Smooth muscle cell of the umbilical artery (primary cell): ENCODE measurements around the gene ZMPSTE24. TPM values are rescaled to one million over a fixed set of nuclear protein-coding genes. Genes with fewer than 3 reads are reported as not detected.

Source experiments
- total RNA-seq: library from RNA; depleted of rRNA; stranded (reverse); fragments of >200 nt; gene quantifications from 2 replicates; pipeline ENCODE4 v1.2.3, GENCODE V29; 2014

Gene ZMPSTE24
- 58.8 and 76.5 TPM in 2 replicates for total RNA-seq

GRCh38 chr1:40257688-40258444, at the start of gene ZMPSTE24:
TSS of gene ZMPSTE24 (plus strand) at chr1:40258236. CDS start at chr1:40258272, 36 bp downstream.

DNA sequence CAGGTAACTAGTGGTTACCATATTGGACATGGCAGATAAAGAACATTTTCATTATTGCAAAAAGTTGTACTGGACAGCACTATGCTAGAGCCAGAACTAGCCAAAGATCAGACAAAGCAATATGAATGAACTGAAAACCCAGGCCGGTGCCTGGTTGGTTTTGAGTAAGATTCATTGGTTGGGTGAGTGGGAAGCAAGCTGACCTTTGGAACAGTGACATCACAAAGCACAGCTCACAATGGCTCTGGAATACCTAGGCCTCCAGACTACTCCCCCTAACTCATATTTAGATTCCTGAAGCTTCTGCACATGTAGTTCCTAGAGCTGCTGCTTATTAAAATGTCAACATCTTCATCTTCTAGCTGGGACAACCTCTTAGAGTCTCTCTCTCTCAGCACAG, 10.4 kb upstream of the ZMPSTE24 start, which contains the start of gene TMCO2:
Gene TMCO2 (plus strand): TSS at position 283 of the 400 bp plus-strand sequence. CDS start 57 bp downstream, at position 340.

DNA sequence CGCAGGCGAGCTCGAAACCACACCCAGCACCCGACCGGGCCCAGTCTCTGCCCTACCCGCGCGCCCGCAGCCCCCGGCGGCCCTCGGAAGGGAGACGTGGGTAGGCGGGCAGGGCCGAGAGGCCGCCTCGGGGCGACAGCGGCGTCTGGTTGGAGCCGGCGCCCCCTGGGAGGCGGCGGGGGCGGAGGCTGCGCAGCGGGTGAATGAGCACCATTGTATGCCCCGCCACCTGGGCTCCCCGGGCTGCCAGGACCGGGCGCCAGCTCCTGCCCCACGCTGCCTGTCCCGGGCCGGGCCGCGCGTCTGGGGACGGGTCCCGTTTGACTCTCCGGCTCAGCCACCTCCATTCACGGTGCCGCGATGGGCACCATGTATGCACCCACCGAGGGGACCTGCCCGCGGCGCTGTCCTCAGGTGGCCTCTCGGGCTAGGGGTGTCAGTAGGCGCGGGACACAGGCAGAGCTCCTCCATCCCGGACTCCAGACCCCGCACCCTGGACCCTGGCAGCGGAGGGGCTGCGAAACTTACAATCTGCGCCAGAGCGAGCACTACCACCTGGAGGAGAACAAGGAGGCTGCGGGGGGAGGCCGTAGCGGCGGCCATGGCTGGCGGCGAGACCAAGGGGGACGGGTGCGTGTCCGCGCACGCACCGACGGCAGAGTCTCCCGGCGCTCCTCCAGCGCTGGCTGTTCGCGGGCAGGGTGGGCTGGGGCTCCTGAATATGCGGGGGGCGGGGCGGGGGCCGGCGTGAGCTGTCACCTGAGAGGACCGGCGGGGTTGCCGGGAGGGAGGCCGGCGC, 58.8 kb downstream of the ZMPSTE24 start, which contains the start of gene COL9A2:
Gene COL9A2 (minus strand): TSS at position 692 of the 799 bp plus-strand sequence. CDS start 89 bp downstream, at position 603.

Other genes with a start within 250 kb of the ZMPSTE24 start
- gene CAP1, start 217.5 kb upstream of the ZMPSTE24 start, total RNA-seq, result 509 and 828 TPM in 2 replicates
- 38.0 and 54.5 TPM in 2 replicates for gene PPT1, start 161.0 kb upstream of the ZMPSTE24 start, total RNA-seq
- 33.6 and 38.3 TPM in 2 replicates for gene RLF, start 96.8 kb upstream of the ZMPSTE24 start, total RNA-seq
- gene TMCO2, start 10.3 kb upstream of the ZMPSTE24 start, total RNA-seq, result not detected in 2 replicates
- 0.59 and 0.78 TPM in 2 replicates for gene COL9A2, start 59.0 kb downstream of the ZMPSTE24 start, total RNA-seq
- 13.1 and 25.0 TPM in 2 replicates for gene SMAP2, start 115.5 kb downstream of the ZMPSTE24 start, total RNA-seq
- 3.9 and 8.2 TPM in 2 replicates for gene ZFP69B, start 192.2 kb downstream of the ZMPSTE24 start, total RNA-seq
- 3.0 and 3.7 TPM in 2 replicates for gene ZFP69, start 219.1 kb downstream of the ZMPSTE24 start, total RNA-seq